Lower leg skin (tissue), 3 donors: Measurements from ENCODE around the gene MID1IP1.

Experiments used
- CTCF ChIP-seq, 3 donors: fragments of 450-650 bp; IDR thresholded peaks; one replicate each; pipeline ENCODE4 v1.5.1; 2016; ENCODE audit warnings: antibody characterized with exemption in 3 of 3, mild to moderate bottlenecking in 3 of 3, moderate library complexity in 2 of 3
- POLR2A ChIP-seq, 2 donors: fragments of 450-650 bp; IDR thresholded peaks; one replicate each; pipeline ENCODE4 v1.6.1; 2016 to 2017; ENCODE audit warnings: antibody characterized with exemption in 2 of 2, mild to moderate bottlenecking in 1 of 2, moderate library complexity in 1 of 2

GRCh38 chrX:38854305-38854704, 53.0 kb downstream of the MID1IP1 start:
- TF ChIP-seq CTCF (IDR thresholded peaks at IDR 0.05) (no peak), POLR2A (IDR thresholded peaks at IDR 0.05) (no peak)
